ENCODE data around the gene NAALADL2. TPM values are rescaled to one million over a fixed set of nuclear protein-coding genes. Genes with fewer than 3 reads are reported as not detected.

The NAALADL2 gene
- total and polyA plus RNA-seq, 2 of the 13 experiments (the other 11 are each of a cell fraction or from before 2014, with no cell fraction given), result 0.08 TPM; not detected in 1

- no peaks in the 10 kb centered on the region for H4K20me1 ChIP-seq (ENCODE audit: insufficient read depth, low read length)
- H3K27ac ChIP-seq (ENCODE audit: extremely low read length, insufficient read depth, low read length), result no peak overlapping the region
- no peak overlapping the region for H2AFZ ChIP-seq (ENCODE audit: low read length)
- H3K36me3 ChIP-seq (replicated peaks in 1 of 2; ENCODE audit: control insufficient read depth in 1 of 2, insufficient read depth in 2 of 2, low read length in 2 of 2), result no peaks in the 10 kb centered on the region
- FAIRE-seq, result no peak
- no peaks in the 10 kb centered on the region for H3K79me2 ChIP-seq (ENCODE audit: insufficient read depth, low read length)
- in situ Hi-C loops (cut with HindIII; ENCODE audit: extremely low pct_ligation_motif_present, low pct_unique_long_range_greater_than_20kb) (no loop called here), intact Hi-C loops (cut with micrococcal nuclease; ENCODE audit: unreplicated experiment) (no loop called here)
- ChIA-PET POLR2A (no interaction called here), CTCF (ENCODE audit: low intra/inter-chr PET ratio, low total read pairs) (no interaction called here)
- no peaks in the 10 kb centered on the region for H3K27me3 ChIP-seq (ENCODE audit: control insufficient read depth in 1 of 2, insufficient read depth in 2 of 2, low read length in 2 of 2)
- no peak overlapping the region for H3K9ac ChIP-seq (ENCODE audit: insufficient read depth, low read depth, low read length)
- no peak overlapping the region for H3K4me2 ChIP-seq (ENCODE audit: low read depth, low read length)
- BruUV-seq (replicated peaks), result no TSS peak
- no peak for ATAC-seq
- WGBS (ENCODE audit: low lambda C conversion rate), result 15% methylated on average over 3 of the region's 3 CpGs
- H3K9me3 ChIP-seq (ENCODE audit: low read length), result no peaks in the 10 kb centered on the region
- H3K4me1 ChIP-seq (ENCODE audit: insufficient read depth, low read length), result no peaks in the 10 kb centered on the region
- DNase-seq (ENCODE audit: low spot score), result no peak
- H3K4me3 ChIP-seq (replicated peaks in 1 of 3; ENCODE audit: insufficient read depth in 1 of 3, low read depth in 2 of 3, low read length in 3 of 3), result no peak overlapping the region
- TF ChIP-seq AGO1 (IDR thresholded peaks at IDR 0.05; ENCODE audit: low read depth, low read length, poor library complexity, severe bottlenecking) (no peak), LBX2 (CRISPR knock-in tag; IDR thresholded peaks at IDR 0.05; ENCODE audit: borderline replicate concordance) (no peak), ZNF260 (CRISPR knock-in tag; IDR thresholded peaks at IDR 0.05; ENCODE audit: borderline replicate concordance, low read depth) (no peak), KLF15 (CRISPR knock-in tag; IDR thresholded peaks at IDR 0.05; ENCODE audit: borderline replicate concordance) (no peak), ISX (CRISPR knock-in tag; conservative IDR thresholded peaks at IDR 0.05) (no peak), SP2 (CRISPR knock-in tag; IDR thresholded peaks at IDR 0.05) (no peak), ZNF460 (CRISPR knock-in tag; IDR thresholded peaks at IDR 0.05; ENCODE audit: borderline replicate concordance) (no peak)
These were observed 234.6 kb downstream of the NAALADL2 start for GRCh38 chr3:175093748-175094147.

- WGBS (ENCODE audit: low lambda C conversion rate), result 36% methylated on average over 2 of the region's 2 CpGs
- H3K4me2 ChIP-seq (ENCODE audit: low read depth, low read length), result no peak overlapping the region
- H3K27ac ChIP-seq (ENCODE audit: extremely low read length, insufficient read depth, low read length), result no peak overlapping the region
- in situ Hi-C loops (cut with HindIII; ENCODE audit: extremely low pct_ligation_motif_present, low pct_unique_long_range_greater_than_20kb) (no loop called here), intact Hi-C loops (cut with micrococcal nuclease; ENCODE audit: unreplicated experiment) (no loop called here)
- ChIA-PET CTCF (ENCODE audit: low intra/inter-chr PET ratio, low total read pairs) (no interaction called here), POLR2A (no interaction called here)
- H3K9me3 ChIP-seq (ENCODE audit: low read length), result no peaks in the 10 kb centered on the region
- BruUV-seq (replicated peaks), result no TSS peak
- H3K4me3 ChIP-seq (replicated peaks in 1 of 3; ENCODE audit: insufficient read depth in 1 of 3, low read depth in 2 of 3, low read length in 3 of 3), result no peak overlapping the region
- no peaks in the 10 kb centered on the region for H3K4me1 ChIP-seq (ENCODE audit: insufficient read depth, low read length)
- no peaks in the 10 kb centered on the region for H4K20me1 ChIP-seq (ENCODE audit: insufficient read depth, low read length)
- no peak for TF ChIP-seq ZFP62 (CRISPR knock-in tag; IDR thresholded peaks at IDR 0.05)
- no peaks in the 10 kb centered on the region for H3K79me2 ChIP-seq (ENCODE audit: insufficient read depth, low read length)
- no peak for ATAC-seq
- no peak overlapping the region for H2AFZ ChIP-seq (ENCODE audit: low read length)
- no peaks in the 10 kb centered on the region for H3K27me3 ChIP-seq (ENCODE audit: control insufficient read depth in 1 of 2, insufficient read depth in 2 of 2, low read length in 2 of 2)
- FAIRE-seq, result no peak
- no peaks in the 10 kb centered on the region for H3K36me3 ChIP-seq (replicated peaks in 1 of 2; ENCODE audit: control insufficient read depth in 1 of 2, insufficient read depth in 2 of 2, low read length in 2 of 2)
- H3K9ac ChIP-seq (ENCODE audit: insufficient read depth, low read depth, low read length), result no peak overlapping the region
- DNase-seq (ENCODE audit: low spot score), result no peak
These were observed 235.2 kb downstream of the NAALADL2 start for GRCh38 chr3:175094344-175094743.
